Hepatocyte (in vitro differentiated cells): ENCODE measurements around the gene ATOH8. TPM values are rescaled to one million over a fixed set of nuclear protein-coding genes. Genes with fewer than 3 reads are reported as not detected.

Experiments used
- DNase-seq: peaks from one replicate; pipeline ENCODE4 v3.0.0-alpha.2; 2016; ENCODE audit warnings: low spot score
- H2AFZ ChIP-seq: fragments of 200-600 bp; sonication (generic); 2 replicates; pipeline ENCODE4 v1.6.0; 2016; ENCODE audit warnings: antibody characterized with exemption, mild to moderate bottlenecking
- H3K27ac ChIP-seq: fragments of 200-600 bp; sonication (generic); 2 replicates; pipeline ENCODE4 v1.5.1; 2016; ENCODE audit warnings: mild to moderate bottlenecking
- H3K27me3 ChIP-seq: fragments of 200-600 bp; sonication (generic); 2 replicates; pipeline ENCODE4 v1.6.1; 2016
- H3K36me3 ChIP-seq: fragments of 200-600 bp; sonication (generic); replicated peaks from 2 replicates; pipeline ENCODE4 v1.5.1; 2016; ENCODE audit warnings: low read depth; ENCODE audit not compliant: insufficient read depth
- H3K4me1 ChIP-seq: fragments of 200-600 bp; sonication (generic); 2 replicates; pipeline ENCODE4 v1.5.1; 2016; ENCODE audit warnings: mild to moderate bottlenecking, moderate library complexity; ENCODE audit not compliant: insufficient read depth
- H3K4me2 ChIP-seq: fragments of 200-600 bp; sonication (generic); 2 replicates; pipeline ENCODE4 v1.6.0; 2016
- H3K4me3 ChIP-seq: fragments of 200-600 bp; sonication (generic); 2 replicates; pipeline ENCODE4 v1.5.1; 2016; ENCODE audit warnings: mild to moderate bottlenecking
- H3K79me2 ChIP-seq: fragments of 200-600 bp; sonication (generic); 2 replicates; pipeline ENCODE4 v1.6.0; 2017; ENCODE audit warnings: mild to moderate bottlenecking
- H3K9me2 ChIP-seq: fragments of 200-600 bp; sonication (generic); replicated peaks from 2 replicates; pipeline ENCODE4 v1.6.0; 2017; ENCODE audit warnings: mild to moderate bottlenecking; ENCODE audit not compliant: insufficient read depth
- H3K9me3 ChIP-seq: fragments of 200-600 bp; sonication (generic); 2 replicates; pipeline ENCODE4 v1.5.1; 2016; ENCODE audit warnings: low read depth, mild to moderate bottlenecking
- H4K20me1 ChIP-seq: fragments of 200-600 bp; sonication (generic); 2 replicates; pipeline ENCODE4 v1.6.0; 2016; ENCODE audit warnings: mild to moderate bottlenecking; ENCODE audit not compliant: insufficient read depth, poor library complexity, severe bottlenecking
- EZH2 ChIP-seq: fragments of 200-600 bp; sonication (generic); IDR thresholded peaks from 2 replicates; pipeline ENCODE4 v1.6.1; 2016; ENCODE audit warnings: antibody characterized with exemption, mild to moderate bottlenecking, borderline replicate concordance
- EZH2phosphoT487 ChIP-seq: fragments of 200-600 bp; sonication (generic); IDR thresholded peaks from one replicate; pipeline ENCODE4 v1.6.1; 2018; ENCODE audit warnings: antibody characterized with exemption, mild to moderate bottlenecking, low read depth, moderate library complexity; ENCODE audit not compliant: unreplicated experiment, severe bottlenecking
- WGBS: methylation state at CpG from one replicate; pipeline ENCODE4 v1.1.6; 2016; ENCODE audit warnings: low lambda C conversion rate; ENCODE audit errors: missing lambda C conversion rate; 5-methylcytosine and 5-hydroxymethylcytosine counted together
- polyA plus RNA-seq: library from polyadenylated mRNA; unstranded; fragments of >200 nt; fragmentation: Nextera tagmentation; extraction: Ambion mirVana; gene quantifications from 2 replicates; pipeline ENCODE4 v1.2.1, GENCODE V29; 2016
- total RNA-seq: library from RNA; depleted of rRNA; stranded (reverse); fragments of >200 nt; gene quantifications from 2 replicates; pipeline ENCODE4 v1.2.3, GENCODE V29; 2014
- TF ChIP-seq, protein P1 (sequence below): fragments of 200-600 bp; sonication (generic); IDR thresholded peaks from 2 replicates; pipeline ENCODE4 v1.5.1; 2016; ENCODE audit warnings: antibody characterized with exemption, mild to moderate bottlenecking; ENCODE audit not compliant: poor library complexity

Gene ATOH8
- total and polyA plus RNA-seq, 2 experiments from 2014 or later = 1.3 to 2.0 TPM

DNA sequence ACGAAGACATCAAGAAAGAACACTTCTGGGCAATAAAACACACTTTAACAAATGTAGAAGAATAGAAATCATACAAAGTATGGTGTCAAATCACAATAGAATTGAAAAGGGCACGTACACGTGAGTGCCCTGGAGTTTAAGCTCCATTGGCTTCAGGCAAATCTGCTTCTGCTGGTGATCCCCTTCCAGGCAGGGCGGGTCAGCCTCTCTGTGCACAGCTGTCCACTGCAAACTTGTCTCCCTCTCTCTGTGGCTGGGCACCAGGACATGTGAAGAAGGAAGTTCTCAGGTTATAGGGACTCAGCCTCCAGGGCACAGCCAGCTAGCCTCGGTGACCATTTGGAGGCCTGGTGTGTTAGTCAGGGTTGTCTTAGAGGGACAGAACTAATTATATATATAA lies 69.0 kb downstream of the ATOH8 start:
- H3K4me1 ChIP-seq = no peaks in the 10 kb centered on the region
- no peaks in the 10 kb centered on the region for H3K9me2 ChIP-seq
- H3K9me3 ChIP-seq = no peaks in the 10 kb centered on the region
- H3K79me2 ChIP-seq = no peaks in the 10 kb centered on the region
- 88% methylated on average over 5 of the region's 5 CpGs for WGBS
- H4K20me1 ChIP-seq = no peaks in the 10 kb centered on the region
- H3K4me3 ChIP-seq = no peak overlapping the region
- H2AFZ ChIP-seq = no peak overlapping the region
- H3K27me3 ChIP-seq = peaks cover 21% of the 10 kb centered on the region
- TF ChIP-seq, protein P1, sequence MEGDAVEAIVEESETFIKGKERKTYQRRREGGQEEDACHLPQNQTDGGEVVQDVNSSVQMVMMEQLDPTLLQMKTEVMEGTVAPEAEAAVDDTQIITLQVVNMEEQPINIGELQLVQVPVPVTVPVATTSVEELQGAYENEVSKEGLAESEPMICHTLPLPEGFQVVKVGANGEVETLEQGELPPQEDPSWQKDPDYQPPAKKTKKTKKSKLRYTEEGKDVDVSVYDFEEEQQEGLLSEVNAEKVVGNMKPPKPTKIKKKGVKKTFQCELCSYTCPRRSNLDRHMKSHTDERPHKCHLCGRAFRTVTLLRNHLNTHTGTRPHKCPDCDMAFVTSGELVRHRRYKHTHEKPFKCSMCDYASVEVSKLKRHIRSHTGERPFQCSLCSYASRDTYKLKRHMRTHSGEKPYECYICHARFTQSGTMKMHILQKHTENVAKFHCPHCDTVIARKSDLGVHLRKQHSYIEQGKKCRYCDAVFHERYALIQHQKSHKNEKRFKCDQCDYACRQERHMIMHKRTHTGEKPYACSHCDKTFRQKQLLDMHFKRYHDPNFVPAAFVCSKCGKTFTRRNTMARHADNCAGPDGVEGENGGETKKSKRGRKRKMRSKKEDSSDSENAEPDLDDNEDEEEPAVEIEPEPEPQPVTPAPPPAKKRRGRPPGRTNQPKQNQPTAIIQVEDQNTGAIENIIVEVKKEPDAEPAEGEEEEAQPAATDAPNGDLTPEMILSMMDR = no peak
- no peak for TF ChIP-seq EZH2
- no peak for TF ChIP-seq EZH2phosphoT487
- no peaks in the 10 kb centered on the region for H3K36me3 ChIP-seq
- no peak overlapping the region for H3K27ac ChIP-seq
- no peak for DNase-seq
- no peak overlapping the region for H3K4me2 ChIP-seq

- no peak for DNase-seq
- no peaks in the 10 kb centered on the region for H3K9me2 ChIP-seq
- H3K9me3 ChIP-seq = no peaks in the 10 kb centered on the region
- no peak for TF ChIP-seq EZH2phosphoT487
- TF ChIP-seq, protein P1 = no peak
- TF ChIP-seq EZH2 = no peak
- no peak overlapping the region for H3K4me3 ChIP-seq
- H2AFZ ChIP-seq = no peak overlapping the region
- no peaks in the 10 kb centered on the region for H3K4me1 ChIP-seq
- H3K79me2 ChIP-seq = no peaks in the 10 kb centered on the region
- no peak overlapping the region for H3K4me2 ChIP-seq
- H3K27me3 ChIP-seq = peaks cover 16% of the 10 kb centered on the region
- no peak overlapping the region for H3K27ac ChIP-seq
- 50% methylated on average over 2 of the region's 2 CpGs for WGBS
- H3K36me3 ChIP-seq = no peaks in the 10 kb centered on the region
- no peaks in the 10 kb centered on the region for H4K20me1 ChIP-seq
Observed at GRCh38 chr2:85823951-85824350, 70.2 kb downstream of the ATOH8 start.

DNA sequence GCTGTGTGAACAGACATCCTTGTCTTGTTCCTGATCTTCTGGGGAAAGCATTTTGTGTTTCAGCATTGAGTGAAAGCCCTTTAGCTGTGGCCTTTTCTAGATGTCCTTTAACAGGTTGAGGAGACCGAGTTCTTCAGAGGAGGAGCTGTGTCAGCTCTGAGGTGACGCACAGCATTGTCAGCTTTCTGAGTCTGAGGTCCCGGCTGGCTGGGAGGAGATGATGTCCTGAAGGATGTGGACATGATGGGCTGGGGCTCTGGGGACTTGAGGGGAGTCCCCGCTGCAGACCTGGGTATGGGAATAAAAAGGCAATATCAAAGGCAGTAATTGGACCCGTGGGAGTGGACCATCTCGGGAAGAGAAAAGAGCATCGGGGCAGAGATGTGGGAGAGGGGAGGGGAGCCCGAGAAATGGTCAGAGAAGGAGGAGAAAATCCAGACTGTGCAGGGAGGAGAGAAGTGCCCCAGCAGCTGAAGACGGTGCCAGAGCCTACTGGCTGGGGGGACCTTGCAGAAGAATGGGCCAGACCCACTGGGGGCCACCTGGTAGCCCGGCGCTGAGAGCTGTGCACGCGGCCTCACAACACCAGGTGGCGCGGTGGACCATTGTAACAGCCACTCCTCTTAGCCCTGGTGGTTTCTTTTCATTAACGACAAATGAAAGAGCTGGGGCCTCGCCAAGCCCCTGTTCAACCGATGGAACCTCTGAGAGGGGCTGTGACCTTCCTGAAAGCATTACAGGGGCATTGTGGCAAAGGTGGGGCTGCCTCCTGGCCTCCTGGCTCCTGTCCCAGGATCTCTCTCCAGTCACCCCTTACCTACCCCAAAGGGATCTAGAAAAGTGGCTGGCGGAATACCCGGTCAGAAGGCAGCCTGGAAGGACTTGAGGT lies 73.4 kb downstream of the ATOH8 start:
- Histone ChIP-seq H3K27me3 (no peaks in the 10 kb centered on the region), H3K27ac (no peak overlapping the region), H2AFZ (peak overlapping the region; percentile 83), H3K79me2 (no peaks in the 10 kb centered on the region), H3K4me1 (no peaks in the 10 kb centered on the region), H3K36me3 (no peaks in the 10 kb centered on the region), H4K20me1 (no peaks in the 10 kb centered on the region), H3K9me3 (no peaks in the 10 kb centered on the region), H3K4me3 (no peak overlapping the region), H3K9me2 (no peaks in the 10 kb centered on the region), H3K4me2 (peak overlapping the region; percentile 72)
- TF ChIP-seq, protein P1 = peak; percentile 95
- TF ChIP-seq EZH2 (no peak), EZH2phosphoT487 (no peak)
- 42% methylated on average over 20 of the region's 20 CpGs for WGBS
- DNase-seq = peak; percentile 82
